ELR (cell line): ENCODE measurements around the gene NUP93.
A peak's percentile ranks its signal among the peaks of the same experiment; 100 is the strongest.

Experiments used
- DNase-seq: peaks from one replicate; pipeline ENCODE4 v3.0.0-alpha.2; 2015; ENCODE audit warnings: low read depth

NUP93 gene

GRCh38 chr16:56729735-56730662, at the start of gene NUP93:
TSS of gene NUP93 (plus strand) at chr16:56730129. CDS start at chr16:56748248, 18,119 bp downstream.
- DNase-seq: peak; percentile 97

GRCh38 chr16:56681939-56682702, 47.8 kb upstream of the NUP93 start, which contains the start of gene MT1X:
TSS of gene MT1X (plus strand) at chr16:56682470. CDS start at chr16:56682541, 71 bp downstream.
- DNase-seq: peak; percentile 92

GRCh38 chr16:56682703-56683397, 47.1 kb upstream of the NUP93 start:
- DNase-seq: peak; percentile 24

DNA sequence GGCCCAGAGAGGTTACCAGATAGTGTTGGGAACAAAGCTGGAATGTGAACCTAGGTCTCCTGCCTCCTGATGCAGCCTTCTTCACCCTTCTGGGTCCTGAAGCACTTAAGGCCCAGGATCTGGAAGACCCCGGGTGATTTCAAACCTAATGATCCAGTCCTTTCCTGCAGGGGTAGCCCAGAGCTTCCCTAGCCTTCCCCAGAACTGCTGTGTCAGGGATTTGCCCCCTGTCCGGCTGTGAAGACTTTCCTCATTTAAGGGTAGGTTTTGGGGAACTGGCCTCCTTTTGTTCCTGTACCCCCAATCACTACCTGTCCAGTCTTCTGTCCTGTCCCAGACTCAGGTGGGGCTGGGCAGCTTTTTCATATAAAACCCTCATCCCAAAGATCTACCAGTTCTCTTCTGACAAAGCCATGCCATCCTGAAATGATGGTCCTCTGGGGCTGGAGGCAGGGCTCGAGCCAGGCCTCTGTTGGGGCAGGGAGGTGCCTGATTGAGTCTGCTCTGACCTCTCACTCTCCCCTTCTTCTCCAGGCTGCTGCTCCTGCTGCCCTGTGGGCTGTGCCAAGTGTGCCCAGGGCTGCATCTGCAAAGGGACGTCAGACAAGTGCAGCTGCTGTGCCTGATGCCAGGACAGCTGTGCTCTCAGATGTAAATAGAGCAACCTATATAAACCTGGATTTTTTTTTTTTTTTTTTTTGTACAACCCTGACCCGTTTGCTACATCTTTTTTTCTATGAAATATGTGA, 46.3 kb upstream of the NUP93 start:
- no peak for DNase-seq

DNA sequence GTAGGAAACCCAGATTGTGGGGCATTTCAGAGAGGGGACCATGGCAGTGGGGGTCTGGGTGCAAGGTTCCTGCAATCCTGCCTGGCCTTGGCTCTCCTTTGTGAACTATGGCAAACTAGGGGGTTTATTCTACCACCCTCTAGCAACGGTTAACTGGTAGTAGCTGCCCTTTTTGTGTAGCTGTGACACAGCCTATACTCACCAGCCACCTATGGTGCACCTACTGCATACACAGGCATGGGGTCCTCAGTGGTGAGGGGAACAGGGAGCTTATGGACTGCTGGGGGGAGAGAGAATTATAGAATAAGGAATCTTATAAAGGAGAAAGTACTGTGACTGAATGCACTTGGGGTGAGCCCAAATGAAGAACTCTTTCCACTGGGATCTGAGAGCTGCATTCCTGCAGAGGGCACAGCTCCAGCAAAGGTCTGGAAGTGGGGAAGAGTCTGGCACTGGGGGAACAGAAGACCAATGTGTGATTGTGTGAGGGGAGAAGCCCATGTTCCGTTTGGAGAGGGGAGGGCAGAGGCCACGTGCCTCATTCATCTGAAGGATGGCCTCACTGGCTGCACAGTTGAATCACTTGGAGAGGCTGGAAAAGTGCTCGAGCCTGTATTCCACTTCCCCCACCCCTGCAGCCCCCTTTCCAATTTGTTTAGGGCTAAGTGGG, 45.5 kb upstream of the NUP93 start:
- DNase-seq: no peak

DNA sequence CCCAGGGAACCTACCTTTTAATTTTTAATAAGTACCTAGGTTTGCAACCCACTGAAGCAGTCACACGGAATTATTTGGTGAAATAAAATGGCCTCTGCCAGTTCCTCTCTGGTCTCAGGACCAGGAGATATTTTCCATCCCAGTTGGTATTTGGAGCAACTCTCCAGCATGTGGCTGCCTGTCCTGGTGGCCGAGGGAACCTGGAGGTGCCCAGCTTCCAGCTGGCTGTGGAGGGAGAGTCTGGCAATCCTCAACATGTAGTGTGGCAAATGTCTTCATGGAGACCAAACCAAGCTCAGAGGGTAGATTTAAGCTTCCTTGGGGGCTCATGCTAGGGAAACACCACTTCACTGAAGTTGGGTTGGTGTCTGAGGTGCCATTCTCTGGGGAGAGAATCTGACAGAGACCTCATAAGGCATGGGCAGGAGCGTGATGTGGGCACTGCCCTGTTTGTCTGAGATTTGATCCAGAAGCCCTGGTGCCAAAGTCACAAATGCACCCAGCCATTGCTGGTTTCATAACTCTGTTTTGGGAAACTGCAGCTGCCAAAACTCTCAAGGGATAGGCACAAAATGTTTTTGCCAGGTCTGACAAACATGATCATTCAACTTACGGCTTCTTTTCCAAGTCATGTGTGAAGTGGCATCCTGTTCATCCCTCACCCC, 44.9 kb upstream of the NUP93 start:
- DNase-seq: no peak

DNA sequence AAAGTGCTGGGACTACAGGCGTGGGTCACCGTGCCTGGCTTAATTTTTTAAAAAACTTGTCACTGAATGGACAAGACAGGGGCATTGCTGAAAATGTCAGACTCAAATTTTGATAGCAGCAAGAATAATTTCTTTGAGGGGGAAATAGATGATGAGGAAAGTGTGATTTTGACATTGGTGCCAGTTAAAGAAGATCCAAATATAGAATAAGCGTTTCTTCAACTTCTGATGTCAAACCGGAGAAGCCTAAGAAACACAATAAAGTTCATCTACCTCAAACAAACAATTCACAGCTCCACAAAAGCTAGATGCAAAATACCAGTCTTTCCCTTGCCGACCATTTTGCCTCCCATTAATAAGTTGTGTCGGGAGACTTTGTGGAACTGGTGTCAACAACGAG, 43.2 kb upstream of the NUP93 start:
- no peak for DNase-seq

- DNase-seq: peak; percentile 17
These were observed 41.2 kb upstream of the NUP93 start for GRCh38 chr16:56688762-56689161.

DNA sequence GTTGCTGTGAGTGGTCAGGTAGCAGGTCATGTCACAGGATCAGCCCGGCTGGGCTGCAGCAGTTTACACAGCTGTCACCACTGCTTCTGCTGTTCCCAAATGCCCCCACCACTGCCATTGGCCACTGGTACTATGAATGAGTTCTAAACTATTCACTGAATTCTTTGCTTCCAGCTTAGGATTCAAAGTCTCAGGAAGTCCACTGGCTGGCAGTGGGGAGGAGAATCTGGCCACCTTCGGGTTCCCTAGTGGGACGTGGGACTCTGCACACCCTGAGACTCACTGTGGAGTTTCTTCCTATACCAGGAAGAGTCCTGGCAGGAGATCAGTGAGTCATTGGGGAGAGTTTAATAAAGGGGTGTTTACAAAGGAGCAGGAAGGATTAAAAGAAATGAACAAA, 40.8 kb upstream of the NUP93 start:
- DNase-seq: peak; percentile 35

GRCh38 chr16:56690420-56691122, 39.4 kb upstream of the NUP93 start:
- DNase-seq: no peak

GRCh38 chr16:56691885-56692284, 38.0 kb upstream of the NUP93 start:
- DNase-seq: peak; percentile 86

DNA sequence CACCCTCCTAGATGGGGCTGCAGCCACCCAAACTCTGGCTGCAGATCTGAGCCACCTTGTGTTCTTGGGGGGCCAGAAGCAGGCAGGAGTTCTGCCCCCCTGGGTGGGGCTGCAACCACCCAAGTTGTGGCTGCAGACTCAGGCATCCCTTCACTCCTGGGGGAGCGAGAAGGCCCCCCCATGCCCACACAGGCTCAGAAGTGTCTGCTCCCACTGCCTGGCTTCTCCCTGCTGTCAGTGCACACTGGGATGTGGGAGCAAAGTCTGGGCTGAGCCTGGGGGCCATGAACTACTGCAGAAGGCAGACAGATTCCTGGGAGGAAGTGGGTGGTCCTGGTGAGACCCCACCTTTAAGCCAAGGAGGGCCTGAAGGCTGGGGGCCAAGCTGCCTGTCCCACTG, 34.7 kb upstream of the NUP93 start:
- DNase-seq: no peak

GRCh38 chr16:56697456-56698155, 32.3 kb upstream of the NUP93 start:
- no peak for DNase-seq

- DNase-seq: no peak
These were observed 29.7 kb upstream of the NUP93 start for GRCh38 chr16:56700195-56700594.

DNA sequence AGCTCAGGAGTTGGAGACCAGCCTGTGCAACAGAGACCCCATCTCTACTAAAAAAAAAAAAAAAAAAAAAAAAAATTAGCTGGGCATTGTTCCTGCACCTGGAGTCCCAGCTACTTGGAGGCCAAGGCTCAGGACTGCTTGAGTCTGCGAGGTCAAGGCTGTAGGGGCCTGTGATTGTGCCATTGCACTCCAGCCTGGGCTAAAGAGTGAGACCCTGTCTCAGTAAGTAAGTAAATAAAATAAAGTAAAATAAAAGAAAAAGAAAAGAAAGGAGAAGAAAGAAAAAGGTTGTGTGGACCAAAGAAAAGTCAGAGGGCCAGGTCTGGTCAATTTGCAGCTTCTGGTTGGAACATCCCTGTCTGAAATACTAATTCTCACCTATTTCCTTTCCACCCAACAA, 29.3 kb upstream of the NUP93 start:
- no peak for DNase-seq

- no peak for DNase-seq
These were observed 28.4 kb upstream of the NUP93 start for GRCh38 chr16:56701534-56701933.

DNA sequence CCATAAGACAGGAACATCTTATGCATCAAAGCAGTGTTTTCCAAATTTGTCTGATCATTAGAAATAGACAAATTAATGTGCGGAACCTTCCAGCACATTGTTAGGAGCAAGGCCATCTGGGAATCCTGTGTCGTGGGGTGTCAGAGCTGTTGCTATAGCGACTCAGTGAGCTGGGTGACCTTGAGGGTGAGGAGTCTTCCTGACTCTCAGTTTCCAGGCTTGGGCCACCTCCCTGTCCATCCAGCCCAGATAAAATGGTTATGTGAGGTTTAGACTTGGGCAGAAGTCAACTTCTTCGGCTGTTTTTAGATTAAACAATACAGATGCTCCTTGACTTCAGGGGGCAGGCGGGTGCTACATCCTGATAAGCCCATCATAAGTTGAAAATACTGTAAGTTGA, 27.1 kb upstream of the NUP93 start:
- no peak for DNase-seq

GRCh38 chr16:56708525-56709442, 21.1 kb upstream of the NUP93 start:
- no peak for DNase-seq
